Measurements from ENCODE around the gene TECPR2.

TECPR2 gene

GRCh38 chr14:102427642-102428041 is 64.9 kb downstream of the TECPR2 start:
- DNase-seq = no peak

- no peak for DNase-seq
Measured at GRCh38 chr14:102430212-102430908, 67.6 kb downstream of the TECPR2 start.

DNA sequence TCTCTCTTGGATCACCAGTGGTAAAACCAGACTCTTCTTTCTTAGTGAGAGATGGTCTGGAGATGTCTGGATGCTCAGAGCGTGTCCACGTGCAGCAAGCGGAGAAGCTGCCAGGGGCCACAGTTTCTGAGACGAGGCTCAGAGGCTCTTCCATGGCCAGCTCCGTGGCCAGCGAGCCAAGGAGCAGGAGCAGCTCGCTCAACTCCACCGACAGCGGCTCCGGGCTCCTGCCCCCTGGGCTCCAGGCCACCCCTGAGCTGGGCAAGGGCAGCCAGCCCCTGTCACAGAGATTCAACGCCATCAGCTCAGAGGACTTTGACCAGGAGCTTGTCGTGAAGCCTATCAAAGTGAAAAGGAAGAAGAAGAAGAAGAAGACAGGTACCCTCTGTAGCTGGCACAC is 69.0 kb downstream of the TECPR2 start:
- no peak for DNase-seq

DNA sequence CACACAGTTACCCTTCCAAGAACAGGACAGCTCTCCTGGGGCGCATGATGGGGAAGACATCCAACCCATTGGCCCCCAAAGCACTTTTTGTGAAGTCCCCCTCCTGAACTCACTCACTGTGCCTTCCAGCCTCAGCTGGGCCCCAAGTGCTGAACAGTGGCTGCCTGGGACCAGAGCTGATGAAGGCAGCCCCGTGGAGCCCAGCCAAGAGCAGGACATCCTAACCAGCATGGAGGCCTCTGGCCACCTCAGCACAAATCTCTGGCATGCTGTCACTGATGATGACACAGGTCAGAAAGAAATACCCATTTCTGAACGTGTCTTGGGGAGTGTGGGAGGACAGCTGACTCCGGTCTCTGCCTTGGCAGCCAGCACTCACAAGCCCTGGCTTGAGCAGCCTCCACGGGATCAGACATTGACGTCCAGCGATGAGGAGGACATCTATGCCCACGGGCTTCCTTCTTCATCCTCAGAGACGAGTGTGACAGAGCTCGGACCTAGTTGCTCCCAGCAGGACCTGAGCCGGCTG is 72.0 kb downstream of the TECPR2 start:
- DNase-seq = no peak

GRCh38 chr14:102437997-102438915 is 75.5 kb downstream of the TECPR2 start:
- DNase-seq = peak; percentile 75

DNA sequence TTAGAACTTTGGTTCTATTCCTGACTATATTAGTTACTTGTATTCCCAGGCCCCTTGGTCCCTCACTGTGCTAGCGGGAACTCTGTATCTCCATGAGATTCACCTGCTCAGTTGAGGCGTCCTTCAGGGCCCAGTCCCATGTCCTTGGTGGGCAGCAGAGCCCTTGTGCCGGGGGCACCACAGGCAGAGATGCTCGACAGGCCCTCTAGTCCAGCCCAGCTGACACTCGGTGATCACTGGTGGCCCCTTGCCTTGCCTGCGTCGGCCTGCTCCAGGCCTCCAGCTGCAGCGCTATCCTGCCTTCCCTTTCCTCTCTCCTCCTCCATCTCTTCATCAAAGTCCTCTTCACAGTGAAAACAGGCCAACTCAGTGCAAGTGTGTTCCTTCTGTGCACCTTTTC is 76.8 kb downstream of the TECPR2 start:
- DNase-seq = no peak

DNA sequence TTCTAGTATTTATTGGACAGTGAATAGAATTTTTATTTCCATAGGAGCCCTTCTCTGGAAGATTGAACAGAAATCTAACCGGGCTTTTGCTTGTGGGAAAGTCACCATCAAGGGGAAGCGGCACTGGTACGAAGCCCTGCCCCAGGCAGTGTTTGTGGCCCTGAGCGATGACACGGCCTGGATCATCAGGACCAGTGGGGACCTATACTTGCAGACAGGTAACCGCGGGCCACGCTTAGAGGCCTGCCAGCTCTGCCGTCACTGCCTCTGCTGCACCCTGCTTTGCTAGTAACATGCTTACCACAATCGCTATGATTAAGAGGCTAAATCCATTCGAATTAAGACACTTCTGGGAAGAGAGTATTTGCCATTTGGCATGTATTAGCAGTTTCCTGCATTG is 77.7 kb downstream of the TECPR2 start:
- no peak for DNase-seq

DNA sequence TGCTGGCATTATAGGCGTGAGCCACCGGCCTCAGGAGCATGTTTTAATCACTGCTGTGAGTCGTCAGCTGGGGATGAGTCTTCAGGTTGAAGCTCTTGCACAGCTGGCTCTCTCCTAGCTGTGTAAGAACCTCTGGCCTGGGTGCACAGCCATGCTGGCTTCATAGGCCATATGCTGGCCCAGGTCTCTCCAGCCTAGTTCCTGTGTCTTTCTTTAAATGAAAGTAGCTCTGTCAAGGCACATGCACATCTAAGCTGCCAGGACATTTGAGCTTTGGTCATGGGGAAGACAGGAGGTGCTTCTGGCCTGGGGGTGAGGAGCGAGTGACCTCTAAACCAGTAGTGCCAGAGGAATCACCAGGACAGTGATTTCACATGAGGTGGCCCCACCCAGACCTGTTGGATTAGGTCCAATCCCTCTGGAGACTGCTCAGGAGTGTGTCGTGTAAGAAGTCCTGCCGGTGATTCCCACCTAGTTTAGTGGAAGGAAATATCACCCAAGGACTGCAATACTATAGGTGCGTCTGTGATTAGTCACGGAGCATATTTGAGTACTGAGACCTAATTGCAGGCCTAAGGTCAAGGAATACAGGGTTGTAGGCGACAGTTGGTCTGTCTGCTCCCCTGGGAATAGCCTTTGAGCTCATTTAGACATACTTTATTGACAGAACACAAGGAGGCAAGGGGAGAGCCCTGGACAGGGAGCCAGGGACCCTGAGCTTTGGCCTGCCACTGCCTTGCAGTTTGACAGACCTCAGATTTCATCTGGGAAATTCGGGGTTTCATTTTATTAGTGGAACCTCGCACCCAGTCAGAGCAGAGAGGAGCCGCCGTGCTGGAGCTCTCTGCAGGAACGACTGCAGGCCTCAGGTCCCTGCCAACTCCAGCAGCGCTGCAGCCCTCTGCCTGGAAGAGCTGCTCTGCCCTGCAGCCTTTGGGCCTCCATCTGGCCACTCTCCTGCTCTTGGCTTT is 79.8 kb downstream of the TECPR2 start:
- DNase-seq = no peak

DNA sequence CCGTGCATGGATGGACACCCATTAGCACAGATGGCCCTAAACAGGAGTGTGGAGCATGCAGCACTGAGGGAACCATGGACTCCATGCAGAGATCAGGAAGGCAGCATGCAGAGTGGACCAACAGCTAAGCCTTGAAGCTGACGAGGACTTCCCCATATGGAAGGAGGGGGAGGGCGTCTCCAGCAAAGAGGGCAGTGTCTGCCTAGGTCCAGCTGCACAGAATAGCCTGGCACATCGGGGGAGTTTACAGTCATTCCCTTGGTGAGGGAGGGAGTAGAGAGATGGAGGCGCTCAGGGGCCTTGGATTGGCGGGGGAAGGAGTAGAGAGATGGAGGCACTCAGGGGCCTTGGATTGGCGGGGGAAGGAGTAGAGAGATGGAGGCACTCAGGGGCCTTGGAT is 82.3 kb downstream of the TECPR2 start:
- no peak for DNase-seq

GRCh38 chr14:102445641-102446040 is 82.9 kb downstream of the TECPR2 start:
- DNase-seq = no peak

DNA sequence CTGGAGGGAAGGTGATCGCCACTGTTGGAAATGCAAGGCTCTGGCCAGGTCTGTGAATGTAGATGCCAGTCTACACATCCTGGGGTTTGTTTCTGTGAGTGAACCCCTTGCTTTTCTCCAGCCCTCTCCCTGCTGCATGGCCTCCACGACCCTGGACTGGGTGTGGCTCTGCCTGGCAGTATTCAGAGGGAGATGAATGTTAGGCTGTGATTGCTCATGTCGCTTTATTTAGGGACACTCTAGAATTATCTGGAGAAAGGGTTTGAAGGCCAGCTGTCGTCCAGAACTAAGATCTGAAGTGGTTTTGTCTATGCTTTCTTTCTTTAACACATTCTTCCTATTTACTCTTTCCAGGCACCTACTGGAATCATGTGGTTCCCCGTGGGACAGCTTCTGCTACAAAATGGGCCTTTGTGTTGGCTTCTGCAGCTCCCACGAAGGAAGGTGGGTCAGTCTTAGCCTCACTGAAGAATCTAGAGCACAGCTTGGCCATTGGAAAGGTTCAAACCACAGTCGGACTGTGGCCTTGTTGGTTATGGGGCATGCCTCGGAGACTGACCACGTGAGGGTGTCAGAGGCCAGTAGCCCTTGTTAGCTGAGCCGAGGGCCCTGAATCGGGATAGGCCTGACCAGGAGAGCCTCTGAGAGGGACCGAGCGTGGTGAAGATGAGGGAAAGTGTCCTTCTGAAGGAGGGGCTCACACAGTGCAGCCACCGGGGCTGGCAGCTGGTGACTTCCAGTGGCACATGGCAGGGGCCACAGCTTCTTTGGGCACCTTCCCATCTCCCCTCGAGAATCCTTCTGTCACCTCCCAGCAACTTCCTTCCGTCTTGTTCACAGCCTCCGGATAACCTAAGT is 87.7 kb downstream of the TECPR2 start:
- DNase-seq = no peak

DNA sequence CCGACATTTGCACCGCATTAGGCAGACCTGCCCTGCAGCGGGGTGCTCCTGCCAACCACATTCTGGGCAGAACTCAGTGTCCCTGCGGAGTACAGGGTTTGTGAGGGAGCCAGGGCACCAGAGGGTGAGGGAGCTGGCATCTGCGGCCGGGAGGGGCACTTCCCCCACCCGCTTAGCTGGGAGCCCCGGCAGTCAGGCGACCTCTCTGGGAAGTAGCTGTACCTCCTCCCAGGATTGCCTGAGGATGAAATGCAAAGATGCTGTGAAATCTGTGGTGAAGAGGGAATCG is 88.3 kb downstream of the TECPR2 start:
- DNase-seq = no peak

DNA sequence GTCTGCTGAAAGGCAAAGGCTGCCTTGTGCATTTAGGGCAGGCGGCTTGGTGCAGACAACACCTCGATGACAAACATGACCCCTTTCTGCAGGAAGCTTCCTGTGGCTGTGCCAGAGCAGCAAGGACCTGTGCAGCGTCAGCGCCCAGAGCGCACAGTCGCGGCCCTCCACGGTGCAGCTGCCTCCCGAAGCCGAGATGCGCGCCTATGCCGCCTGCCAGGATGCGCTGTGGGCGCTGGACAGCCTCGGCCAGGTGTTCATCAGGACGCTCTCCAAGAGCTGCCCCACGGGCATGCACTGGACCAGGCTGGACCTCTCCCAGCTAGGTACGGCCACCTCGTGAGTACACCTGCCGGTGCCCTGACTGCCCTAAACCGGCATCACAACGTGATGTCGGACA is 89.6 kb downstream of the TECPR2 start:
- no peak for DNase-seq

DNA sequence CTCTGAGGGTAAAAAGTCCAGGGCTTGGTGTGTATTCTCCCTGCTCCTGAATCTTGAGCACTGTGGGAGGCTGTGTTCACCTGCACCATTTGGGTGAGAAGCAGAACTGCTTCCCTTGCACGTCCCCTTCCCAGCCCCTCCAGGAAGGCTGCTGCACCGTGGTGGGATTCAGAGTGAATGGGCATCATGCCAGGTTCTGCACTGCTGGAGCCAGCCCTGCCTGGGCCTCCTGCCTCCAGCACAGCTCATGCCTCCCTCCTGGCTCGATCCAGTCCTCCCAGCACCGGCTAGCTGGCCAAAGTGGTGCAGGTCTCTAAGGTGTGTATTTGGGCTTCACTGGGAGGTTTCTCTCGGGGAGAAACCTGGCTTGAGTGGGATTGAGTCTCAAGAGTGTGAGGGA is 92.0 kb downstream of the TECPR2 start:
- DNase-seq = no peak

DNA sequence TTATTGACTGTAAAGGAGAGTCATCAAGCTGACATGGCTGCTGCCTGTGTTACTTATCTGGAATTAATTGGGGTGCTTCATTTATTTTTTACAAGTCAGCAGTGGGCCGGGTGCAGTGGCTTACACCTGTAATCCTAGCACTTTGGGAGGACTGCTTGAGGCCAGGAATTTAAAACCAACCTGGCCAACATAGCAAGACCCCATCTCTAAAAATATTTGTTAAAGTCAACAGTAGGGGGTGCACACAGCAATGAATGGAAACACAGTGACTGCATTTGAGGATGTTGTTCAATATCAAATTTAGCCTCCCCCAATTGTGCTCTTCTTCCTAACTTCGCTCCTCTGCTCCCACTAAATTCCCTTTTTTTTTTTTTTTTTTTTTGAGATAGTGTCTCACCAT is 94.8 kb downstream of the TECPR2 start:
- no peak for DNase-seq

DNA sequence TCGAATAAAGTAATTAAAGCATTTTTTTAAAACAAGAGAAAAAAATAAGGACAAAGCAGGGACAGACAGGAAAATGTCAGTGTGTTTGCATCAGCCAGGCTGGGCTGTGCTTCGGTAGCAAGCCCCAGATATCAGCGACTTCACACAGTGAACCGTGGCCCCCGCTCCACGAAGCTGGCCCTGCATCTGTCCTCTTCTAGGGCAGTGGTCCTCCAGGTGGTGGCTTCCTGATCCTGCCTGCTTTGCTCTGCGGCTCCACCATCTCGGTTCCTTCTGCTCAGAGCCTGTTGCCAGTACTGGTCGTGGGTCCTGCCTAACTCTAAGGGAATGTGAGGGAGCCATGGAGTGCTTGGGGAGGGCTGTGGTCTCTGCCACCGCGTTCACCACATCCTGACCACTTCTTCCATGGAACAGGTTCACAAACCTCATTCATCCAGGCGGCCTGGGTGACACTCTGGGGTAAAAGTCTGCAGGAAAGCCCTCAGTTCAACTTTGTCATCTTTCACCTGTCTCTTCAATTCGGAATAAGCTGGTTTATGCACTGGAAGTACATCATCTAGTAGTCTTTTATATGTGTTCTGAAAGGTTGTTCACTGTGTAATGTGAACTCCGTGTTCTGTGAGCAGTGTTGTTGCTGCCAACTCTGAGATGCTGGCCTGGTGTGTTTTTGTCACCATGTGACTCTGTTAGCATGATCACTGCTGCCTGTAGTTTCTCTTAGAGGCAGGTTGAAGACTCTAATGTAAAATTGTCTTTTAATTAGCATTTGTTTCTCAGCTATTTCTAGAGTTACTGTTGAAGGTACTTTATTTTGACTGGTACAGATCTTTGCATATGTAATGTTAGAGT is 99.0 kb downstream of the TECPR2 start:
- DNase-seq = no peak

GRCh38 chr14:102462391-102462790 is 99.7 kb downstream of the TECPR2 start:
- no peak for DNase-seq

DNA sequence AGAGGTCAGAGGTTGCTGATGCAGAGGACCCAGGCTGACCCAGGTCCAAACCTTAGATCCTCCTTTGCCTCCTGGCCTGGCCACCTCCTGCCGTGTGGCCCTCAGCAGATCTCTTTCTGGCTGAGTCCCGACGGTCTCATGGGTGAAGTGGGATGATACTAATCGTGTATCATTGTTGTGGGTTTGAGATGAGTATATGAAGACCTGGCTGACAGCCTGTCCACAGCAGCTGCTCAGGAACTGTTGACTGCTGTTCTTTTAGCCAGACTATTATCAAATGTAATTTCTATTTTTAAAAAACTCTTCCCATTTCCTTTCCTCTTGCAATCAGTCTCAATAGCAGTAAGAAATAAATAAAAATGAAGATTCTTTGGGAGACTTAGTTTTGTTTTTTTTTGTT is 101.3 kb downstream of the TECPR2 start:
- no peak for DNase-seq

- DNase-seq = no peak
Measured at GRCh38 chr14:102464846-102465341, 102.2 kb downstream of the TECPR2 start.

DNA sequence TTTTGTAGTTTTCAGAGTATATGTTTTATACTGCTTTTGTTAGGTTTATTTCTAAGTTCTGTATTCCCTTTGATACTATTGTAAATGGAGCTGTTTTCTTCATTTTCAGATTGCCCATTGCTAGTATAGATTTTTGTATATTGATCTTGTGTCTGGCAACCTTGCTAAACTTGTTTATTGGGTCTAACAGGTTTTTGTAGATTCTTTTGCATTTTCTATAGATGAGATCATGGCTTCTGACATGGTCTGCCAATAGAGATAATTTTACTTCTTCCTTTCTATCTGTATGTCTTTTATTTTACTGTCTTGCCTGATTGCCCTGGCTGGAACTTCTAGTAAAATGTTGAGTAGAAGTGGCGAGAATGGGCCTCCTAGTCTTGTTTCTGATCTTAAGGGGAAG is 106.5 kb downstream of the TECPR2 start:
- no peak for DNase-seq

All from effector CD4-positive, alpha-beta T cell (primary cell).